Esophagus muscularis mucosa (tissue), 4 donors: ENCODE measurements around the gene SPACA5. TPM values are rescaled to one million over a fixed set of nuclear protein-coding genes. Genes with fewer than 3 reads are reported as not detected.
"Not testable (repeated sequence)": the region's sequence is repeated elsewhere in the genome, so short reads cannot be mapped to it uniquely, and the experiment has no call there.

Experiments
- DNase-seq: peaks from one replicate; pipeline ENCODE4 v3.0.0-alpha.2; 2017; ENCODE audit errors: extremely low spot score
- H3K27ac ChIP-seq, 4 donors: fragments of 200-600 bp; sonication (generic); replicated peaks in 1 of 4; 1 replicate in 3 of 4; 2 replicates in 1 of 4; pipeline ENCODE4 v1.5.1; 2016 to 2019; ENCODE audit warnings: mild to moderate bottlenecking in 1 of 4
- H3K27me3 ChIP-seq, 4 donors: fragments of 200-600 bp; sonication (generic); one replicate each; pipeline versions ENCODE4 v1.5.1 to v1.6.0; 2016 to 2019
- H3K36me3 ChIP-seq, 4 donors: fragments of 200-600 bp; sonication (generic); one replicate each; pipeline ENCODE4 v1.5.1; 2016 to 2019
- H3K4me1 ChIP-seq, 4 donors: fragments of 200-600 bp; sonication (generic); one replicate each; pipeline ENCODE4 v1.5.1; 2016 to 2019
- H3K4me3 ChIP-seq, 4 donors: fragments of 200-600 bp; sonication (generic); 1 replicate in 2 of 4; 2 replicates in 2 of 4; pipeline ENCODE4 v1.5.1; 2016 to 2019; ENCODE audit warnings: mild to moderate bottlenecking in 4 of 4, moderate library complexity in 1 of 4
- H3K9me3 ChIP-seq, 4 donors: fragments of 200-600 bp; sonication (generic); 1 replicate in 3 of 4; 2 replicates in 1 of 4; pipeline ENCODE4 v1.5.1; 2016 to 2019
- CTCF ChIP-seq, 3 experiments: fragments of 200-600 bp in 2 of 3; fragments of 450-650 bp in 1 of 3; sonication (generic) in 2 of 3; IDR thresholded peaks; one replicate each; pipeline ENCODE4 v1.5.1; 2017 to 2019; ENCODE audit warnings: antibody characterized with exemption in 3 of 3, mild to moderate bottlenecking in 2 of 3, moderate library complexity in 1 of 3
- EP300 ChIP-seq: sonication (generic); formaldehyde crosslinking; IDR thresholded peaks from one replicate; pipeline ENCODE4 v1.6.1; 2017; ENCODE audit warnings: antibody characterized with exemption
- POLR2A ChIP-seq: fragments of 450-650 bp; IDR thresholded peaks from one replicate; pipeline ENCODE4 v1.6.1; 2017; ENCODE audit warnings: antibody characterized with exemption, moderate library complexity, mild to moderate bottlenecking, low read depth
- POLR2AphosphoS5 ChIP-seq, 2 donors: sonication (generic); formaldehyde crosslinking; IDR thresholded peaks; one replicate each; pipeline ENCODE4 v1.6.1; 2017; ENCODE audit warnings: antibody characterized with exemption in 2 of 2
- WGBS: methylation state at CpG from one replicate; pipeline ENCODE4 v1.1.5; 2018; 5-methylcytosine and 5-hydroxymethylcytosine counted together
- intact Hi-C: fragments of 100-400 bp; cut with DNase I; formaldehyde crosslinking; loops from one replicate; pipeline ENCODE4 v1.15.1; 2023
- total RNA-seq, 4 donors: library from RNA; depleted of rRNA; stranded (reverse); fragments of >200 nt; gene quantifications; one replicate each; pipeline versions ENCODE4 v1.1.0 to v1.2.1, GENCODE V29; 2016

Gene SPACA5
- total RNA-seq, 4 donors from 2014 or later: not detected

- Histone ChIP-seq H3K9me3 (peaks cover 0 to 13% (median 0%) of the 10 kb centered on the region in 4 donors), H3K4me3 (peak overlapping the region; percentile 52 to 67 (median 60)), H3K27me3 (no peaks in the 10 kb centered on the region), H3K4me1 (peaks cover 0 to 10% (median 5%) of the 10 kb centered on the region in 4 donors), H3K36me3 (no peaks in the 10 kb centered on the region), H3K27ac (peak overlapping the region; percentile 80 to 87 (median 84))
- DNase-seq: no peak
- intact Hi-C loops: loop anchor here (10.0 kb wide), 3 partner anchors 56 to 826 kb away; partner anchors contain the start of gene UBA1
- WGBS: 37% methylated on average over 30 of the region's 30 CpGs
- peak; percentile 5 to 49 for TF ChIP-seq POLR2AphosphoS5 (IDR thresholded peaks at IDR 0.05)
- no peak for TF ChIP-seq EP300
Measured at GRCh38 chrX:48021026-48021900, 14.5 kb downstream of the SPACA5 start.

- TF ChIP-seq POLR2AphosphoS5 (IDR thresholded peaks at IDR 0.05) (no peak), POLR2A (no peak), CTCF (IDR thresholded peaks at IDR 0.05) (no peak), EP300 (no peak)
- H3K4me1 ChIP-seq: peaks cover 0 to 12% (median 10%) of the 10 kb centered on the region in 4 donors
- intact Hi-C loops: loop anchor here (10.0 kb wide), 3 partner anchors 57 to 827 kb away; partner anchors contain the start of gene UBA1
- H3K27ac ChIP-seq: peak overlapping the region; percentile 80 to 87 (median 84)
- H3K9me3 ChIP-seq: peaks cover 0 to 13% (median 0%) of the 10 kb centered on the region in 4 donors
- peak overlapping the region in 1 of 4 donors; percentile 52 for H3K4me3 ChIP-seq
- 54% methylated on average over 3 of the region's 3 CpGs for WGBS
- no peaks in the 10 kb centered on the region for H3K36me3 ChIP-seq
- DNase-seq: no peak
- H3K27me3 ChIP-seq: no peaks in the 10 kb centered on the region
Measured at GRCh38 chrX:48022100-48022499, 15.3 kb downstream of the SPACA5 start.

- Histone ChIP-seq H3K27me3 (no peaks in the 10 kb centered on the region), H3K27ac (no peak overlapping the region), H3K36me3 (no peaks in the 10 kb centered on the region), H3K4me1 (peaks cover 0 to 12% (median 10%) of the 10 kb centered on the region in 4 donors), H3K9me3 (peaks cover 0 to 13% (median 0%) of the 10 kb centered on the region in 4 donors), H3K4me3 (no peak overlapping the region)
- WGBS: 81% methylated on average over 3 of the region's 3 CpGs
- intact Hi-C loops: loop anchor here (10.0 kb wide), 3 partner anchors 58 to 828 kb away; partner anchors contain the start of gene UBA1
- DNase-seq: no peak
- TF ChIP-seq EP300: no peak
- TF ChIP-seq POLR2A: no peak
Measured at GRCh38 chrX:48022738-48023137, 15.9 kb downstream of the SPACA5 start.

- Histone ChIP-seq H3K4me3 (no peak overlapping the region), H3K27ac (peak overlapping the region in 1 of 4 donors; percentile 7), H3K4me1 (peaks cover 0 to 12% (median 10%) of the 10 kb centered on the region in 4 donors), H3K9me3 (peaks cover 0 to 13% (median 0%) of the 10 kb centered on the region in 4 donors), H3K36me3 (peaks cover 0 to 3% (median 0%) of the 10 kb centered on the region in 4 donors), H3K27me3 (no peaks in the 10 kb centered on the region)
- intact Hi-C loops: loop anchor here (10.0 kb wide), 3 partner anchors 61 to 831 kb away; partner anchors contain the start of gene UBA1
- 19% methylated on average over 7 of the region's 7 CpGs for WGBS
- TF ChIP-seq CTCF (IDR thresholded peaks at IDR 0.05) (peak; percentile 40 to 57 (median 45)), POLR2AphosphoS5 (IDR thresholded peaks at IDR 0.05) (no peak)
- DNase-seq: no peak
Measured at GRCh38 chrX:48025561-48025960, 18.8 kb downstream of the SPACA5 start.

- intact Hi-C loops: loop anchor here (2.0 to 10.0 kb wide), 4 partner anchors 63 to 833 kb away; partner anchors contain the start of gene UBA1
- not testable (repeated sequence) for H3K27me3 ChIP-seq
- 74% methylated on average over 3 of the region's 4 CpGs for whole genome bisulfite sequencing
Measured at GRCh38 chrX:48027545-48027944, 20.8 kb downstream of the SPACA5 start.

GRCh38 chrX:48028091-48028490 is 21.3 kb downstream of the SPACA5 start:
- Histone ChIP-seq H3K27me3 (no peaks in the 10 kb centered on the region), H3K36me3 (peaks cover 0 to 3% (median 0%) of the 10 kb centered on the region in 4 donors), H3K9me3 (no peaks in the 10 kb centered on the region), H3K4me3 (no peak overlapping the region), H3K27ac (no peak overlapping the region), H3K4me1 (peaks cover 0 to 12% (median 10%) of the 10 kb centered on the region in 4 donors)
- intact Hi-C loops: loop anchor here (10.0 kb wide), 3 partner anchors 63 to 833 kb away; partner anchors contain the start of gene UBA1
- TF ChIP-seq POLR2A: no peak
- TF ChIP-seq POLR2AphosphoS5 (IDR thresholded peaks at IDR 0.05): no peak
- no peak for TF ChIP-seq CTCF (IDR thresholded peaks at IDR 0.05)
- 78% methylated on average over 4 of the region's 8 CpGs for WGBS
- DNase-seq: no peak

More at GRCh38 chrX:48027545-48027944, 20.8 kb downstream of the SPACA5 start:
- DNase-seq, H3K27ac ChIP-seq, H3K4me3 ChIP-seq, H3K36me3 ChIP-seq, H3K9me3 ChIP-seq: not testable (repeated sequence)
- H3K4me1 ChIP-seq: peaks cover 0 to 12% (median 10%) of the 10 kb centered on the region in 4 donors
